ENCODE data around the gene PRRT2.

DNA sequence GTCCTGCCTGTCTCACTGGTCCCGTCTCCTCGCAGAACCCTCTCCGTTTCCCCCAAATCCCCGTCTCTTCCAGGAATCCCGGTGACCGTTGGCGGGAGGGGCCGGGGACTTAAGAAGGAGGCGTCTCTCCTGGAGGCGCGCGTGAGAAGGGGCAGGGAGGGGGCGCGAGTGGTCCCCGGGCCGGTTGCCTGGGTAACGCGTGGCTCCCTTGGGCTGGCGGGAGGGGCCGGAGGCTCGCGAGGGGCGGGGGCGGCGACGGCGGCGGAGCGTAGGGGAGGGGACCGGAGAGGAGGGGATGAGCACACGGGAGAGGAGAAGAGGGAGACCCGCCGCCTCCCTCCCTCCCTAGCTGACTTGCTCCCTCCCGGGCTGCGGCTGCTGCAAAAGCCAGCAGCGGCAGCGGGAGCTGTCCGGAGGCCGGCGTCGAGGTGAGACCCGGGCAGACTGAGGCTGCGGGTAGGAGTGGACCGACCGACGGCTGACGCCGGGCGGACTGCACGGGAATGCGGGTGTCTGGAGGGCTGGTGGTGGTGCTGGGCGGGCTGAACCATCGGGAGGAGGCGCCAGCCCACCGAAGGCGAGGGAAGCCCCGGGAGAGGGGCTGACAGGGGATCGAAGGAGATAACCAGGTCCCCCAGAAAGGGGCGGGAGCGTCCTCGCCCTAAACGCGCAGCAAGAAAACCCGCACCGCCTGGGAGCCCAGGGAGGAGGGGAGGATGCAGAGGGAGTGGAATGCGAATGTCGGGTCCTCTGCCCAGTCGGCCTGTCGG, at the start of gene PRRT2:
- TF ChIP-seq POLR2A (IDR thresholded peaks at IDR 0.05) (no peak), EP300 (IDR thresholded peaks at IDR 0.05) (no peak)
